HepG2 (cell line): ENCODE data around the gene CD248. TPM values are rescaled to one million over a fixed set of nuclear protein-coding genes. Genes with fewer than 3 reads are reported as not detected.

Experiments
- ATAC-seq: fragments of 200-7000 bp; cut with Tn5 transposase; 3 replicates; pipeline ENCODE4 v1.9.1; 2020; ENCODE audit warnings: mild to moderate bottlenecking, moderate library complexity
- BruUV-seq: library from RNA; stranded (reverse); fragments of 400-500 nt; replicated peaks from 2 replicates; lab custom pipeline; 2021; lab: Mats Ljungman, UMichigan
- CTCF ChIA-PET: fragments of 300-600 bp; formaldehyde crosslinking; extraction: SDS; loops from one replicate; lab custom pipeline; 2021; ENCODE audit warnings: low total read pairs, inconsistent platforms, low intra/inter-chr PET ratio; lab: Yijun Ruan, JAX
- POLR2A ChIA-PET: fragments of 350-600 bp; sonication (Branson Sonifier 250); formaldehyde crosslinking; loops from one replicate; lab custom pipeline; 2020; ENCODE audit warnings: antibody characterized with exemption, inconsistent platforms; lab: Yijun Ruan, JAX
- DNase-seq: peaks from one replicate; pipeline ENCODE4 v3.0.0-alpha.2; 2015; ENCODE audit warnings: low spot score
- FAIRE-seq: peaks from 3 replicates; lab custom pipeline; 2011; peaks lifted over from hg19 to GRCh38; lab: Jason Lieb, UNC
- H2AFZ ChIP-seq: one replicate; pipeline ENCODE4 v1.6.1; 2011; ENCODE audit warnings: low read length, inconsistent platforms
- H3K27ac ChIP-seq: fragments of 300-600 bp; 3 replicates; pipeline ENCODE4 v1.8.0; 2011; ENCODE audit warnings: mixed run types, mild to moderate bottlenecking, mixed read lengths, low read length, inconsistent platforms; ENCODE audit not compliant: insufficient read depth; ENCODE audit errors: extremely low read length
- H3K27me3 ChIP-seq, 2 experiments: fragments of 200-600 bp in 1 of 2; 2 replicates in 1 of 2; 3 replicates in 1 of 2; pipeline versions ENCODE4 v1.6.0 to v1.8.0; 2011; ENCODE audit warnings: low read length in 2 of 2, mild to moderate bottlenecking in 2 of 2, moderate library complexity in 2 of 2, inconsistent platforms in 1 of 2; ENCODE audit not compliant: insufficient read depth in 2 of 2, control insufficient read depth in 1 of 2
- H3K36me3 ChIP-seq, 2 experiments: fragments of 200-600 bp in 1 of 2; replicated peaks in 1 of 2; 2 replicates in 1 of 2; 3 replicates in 1 of 2; pipeline versions ENCODE4 v1.5.1 to v1.8.0; 2011; ENCODE audit warnings: low read length in 2 of 2, inconsistent platforms in 1 of 2; ENCODE audit not compliant: insufficient read depth in 2 of 2, control insufficient read depth in 1 of 2
- H3K4me1 ChIP-seq: 2 replicates; pipeline ENCODE4 v1.5.1; 2012; ENCODE audit warnings: low read length, inconsistent platforms; ENCODE audit not compliant: insufficient read depth
- H3K4me2 ChIP-seq: 2 replicates; pipeline ENCODE4 v1.6.0; 2011; ENCODE audit warnings: low read depth, low read length, inconsistent platforms
- H3K4me3 ChIP-seq, 3 experiments: fragments of 200-600 bp in 1 of 3; sonication (generic), shearing (Covaris generic) in 1 of 3; replicated peaks in 1 of 3; 2 replicates each; pipeline ENCODE4 v1.5.1; 2011 to 2016; ENCODE audit warnings: low read length in 3 of 3, inconsistent platforms in 2 of 3, low read depth in 2 of 3, mild to moderate bottlenecking in 2 of 3, control low read depth in 1 of 3, mixed read lengths in 1 of 3; ENCODE audit not compliant: insufficient read depth in 1 of 3
- H3K79me2 ChIP-seq: one replicate; pipeline ENCODE4 v1.6.1; 2011; ENCODE audit warnings: low read length, inconsistent platforms; ENCODE audit not compliant: insufficient read depth
- H3K9ac ChIP-seq: 2 replicates; pipeline ENCODE4 v1.6.0; 2011; ENCODE audit warnings: mild to moderate bottlenecking, low read depth, low read length, inconsistent platforms; ENCODE audit not compliant: insufficient read depth
- H3K9me3 ChIP-seq: 2 replicates; pipeline ENCODE4 v1.5.1; 2012; ENCODE audit warnings: mild to moderate bottlenecking, low read length
- H4K20me1 ChIP-seq: 2 replicates; pipeline ENCODE4 v1.6.0; 2011; ENCODE audit warnings: inconsistent platforms, mild to moderate bottlenecking, low read length, moderate library complexity; ENCODE audit not compliant: insufficient read depth
- MAFF ChIP-seq: IDR thresholded peaks from 2 replicates; pipeline ENCODE4 v1.6.1; 2011; ENCODE audit warnings: low read depth, low read length, improper control_type of control experiment
- MAFK ChIP-seq, 2 experiments: IDR thresholded peaks in 1 of 2; conservative IDR thresholded peaks in 1 of 2; 2 replicates each; pipeline ENCODE4 v1.6.1; 2011; ENCODE audit warnings: improper control_type of control experiment in 2 of 2, low read length in 2 of 2
- MTF1 ChIP-seq: sonication (generic); formaldehyde crosslinking; IDR thresholded peaks from 2 replicates; pipeline ENCODE4 v1.5.0; 2020; ENCODE audit warnings: missing genetic modification reagents
- NRL ChIP-seq: sonication (generic); formaldehyde crosslinking; IDR thresholded peaks from 2 replicates; pipeline ENCODE4 v1.5.0; 2020; ENCODE audit warnings: missing genetic modification reagents, mild to moderate bottlenecking, moderate library complexity, borderline replicate concordance
- PPARG ChIP-seq: conservative IDR thresholded peaks from 2 replicates; pipeline ENCODE4 v1.6.1; 2016; ENCODE audit warnings: missing biosample characterization, missing genetic modification reagents
- RBM22 ChIP-seq: fragments of 200-400 bp; formaldehyde crosslinking; optimal IDR thresholded peaks from 2 replicates; pipeline ENCODE3; 2017; ENCODE audit warnings: mild to moderate bottlenecking, low read length, moderate library complexity
- SP2 ChIP-seq: sonication (generic); formaldehyde crosslinking; IDR thresholded peaks from 2 replicates; pipeline ENCODE4 v1.5.1; 2020; ENCODE audit warnings: mild to moderate bottlenecking, missing genetic modification reagents
- TEAD3 ChIP-seq: optimal IDR thresholded peaks from 2 replicates; pipeline ENCODE3; 2016; ENCODE audit warnings: borderline replicate concordance
- ZBTB40 ChIP-seq, 2 experiments: fragments of 450-650 bp in 1 of 2; sonication (generic) in 1 of 2; formaldehyde crosslinking in 1 of 2; IDR thresholded peaks; 2 replicates each; pipeline versions ENCODE4 v1.6.1 to v1.8.0; 2016 to 2022; ENCODE audit warnings: antibody characterized with exemption in 1 of 2, mild to moderate bottlenecking in 1 of 2, missing genetic modification reagents in 1 of 2
- ZNF274 ChIP-seq: sonication (generic); formaldehyde crosslinking; IDR thresholded peaks from 2 replicates; pipeline ENCODE4 v1.5.1; 2020; ENCODE audit warnings: mild to moderate bottlenecking, missing genetic modification reagents
- ZNF333 ChIP-seq: sonication (generic); formaldehyde crosslinking; IDR thresholded peaks from 2 replicates; pipeline ENCODE4 v1.4.0; 2020; ENCODE audit warnings: mild to moderate bottlenecking, missing genetic modification reagents, borderline replicate concordance
- ZNF33B ChIP-seq: sonication (generic); formaldehyde crosslinking; IDR thresholded peaks from 2 replicates; pipeline ENCODE4 v1.5.1; 2020; ENCODE audit warnings: mild to moderate bottlenecking, missing genetic modification reagents
- ZNF451 ChIP-seq: sonication (generic); formaldehyde crosslinking; IDR thresholded peaks from 2 replicates; pipeline ENCODE4 v1.5.0; 2020; ENCODE audit warnings: mild to moderate bottlenecking, missing genetic modification reagents
- WGBS: methylation state at CpG from one replicate; pipeline ENCODE4 v1.1.6; 2017; ENCODE audit warnings: low lambda C conversion rate; 5-methylcytosine and 5-hydroxymethylcytosine counted together
- in situ Hi-C: cut with HindIII; loops from 2 replicates; pipeline ENCODE4 v1.10.0; 2017; ENCODE audit warnings: low pct_unique_long_range_greater_than_20kb; ENCODE audit not compliant: extremely low pct_ligation_motif_present
- intact Hi-C: fragments of 100-400 bp; cut with micrococcal nuclease; formaldehyde crosslinking; loops from one replicate; pipeline ENCODE4 v1.10.0; 2022; ENCODE audit not compliant: unreplicated experiment
- polyA plus RNA-seq, 8 experiments: library from polyadenylated mRNA; depleted of rRNA in 3 of 8; stranded (reverse) in 7 of 8; unstranded in 1 of 8; fragments of >200 nt; fragmentation: Illumina TruSeq in 4 of 8; extraction: Trizol in 4 of 8; gene quantifications; 2 replicates each; pipeline versions ENCODE4 v1.2.1 to v1.2.3, GENCODE V29; 2011 to 2016; ENCODE audit warnings: low read depth in 4 of 8, missing spikeins in 1 of 8, mixed read lengths in 1 of 8; ENCODE audit not compliant: insufficient read depth in 1 of 8
- total RNA-seq, 5 experiments: library from RNA; depleted of rRNA; stranded (reverse); fragments of >200 nt; fragmentation: Illumina TruSeq; extraction: Trizol; gene quantifications; 2 replicates each; pipeline ENCODE4 v1.2.3, GENCODE V29; 2016; ENCODE audit warnings: low read depth in 1 of 5
- TF ChIP-seq, protein P1 (sequence below): IDR thresholded peaks from 2 replicates; pipeline ENCODE4 v1.6.1; 2016; ENCODE audit warnings: missing compliant biosample characterization, missing genetic modification reagents, borderline replicate concordance

The CD248 gene
- total and polyA plus RNA-seq, 2 of the 13 experiments (the other 11 are each of a cell fraction or from before 2014, with no cell fraction given) = 0.25 to 0.35 TPM

DNA sequence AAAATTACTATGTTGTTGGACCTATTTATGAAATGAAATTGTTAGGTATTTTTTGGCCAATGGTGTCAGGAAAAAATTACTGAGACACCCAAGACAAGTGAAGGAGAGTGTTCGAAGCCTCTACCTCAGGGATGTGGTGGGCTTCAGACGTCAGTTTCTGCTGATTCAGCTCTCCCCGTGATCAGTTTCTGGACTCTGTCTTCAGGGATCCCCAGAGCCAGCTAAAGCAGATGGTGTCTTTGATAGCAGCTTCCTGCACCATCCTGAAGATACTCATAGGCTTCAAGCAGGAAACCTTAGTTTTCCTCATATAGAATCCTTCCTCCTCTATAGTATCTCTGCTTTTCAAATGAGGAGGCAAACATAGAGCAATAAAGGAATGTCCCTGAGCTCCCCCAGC is 7.4 kb downstream of the CD248 start:
- in situ Hi-C loops = no loop called here
- no peaks in the 10 kb centered on the region for H3K36me3 ChIP-seq
- no TSS peak for BruUV-seq

More for the DNA sequence above, 7.4 kb downstream of the CD248 start:
- no peaks in the 10 kb centered on the region for H4K20me1 ChIP-seq
- CTCF ChIA-PET = interaction anchor here (0.8 kb wide), 1 partner anchor 21 kb away, joined by 3 read pairs; the partner anchor contains the start of gene YIF1A
- H3K79me2 ChIP-seq = no peaks in the 10 kb centered on the region
- FAIRE-seq = no peak
- no peak for DNase-seq
- no peak overlapping the region for H3K4me2 ChIP-seq
- TF ChIP-seq PPARG (CRISPR knock-in tag) (no peak), ZBTB40 (IDR thresholded peaks at IDR 0.05) (no peak), ZBTB40 (CRISPR knock-in tag; IDR thresholded peaks at IDR 0.05) (no peak), ZNF274 (CRISPR knock-in tag) (no peak), SP2 (CRISPR knock-in tag) (no peak), MTF1 (CRISPR knock-in tag) (no peak), ZNF33B (CRISPR knock-in tag) (no peak), MAFK (conservative IDR thresholded peaks at IDR 0.05 in 1 of 2, IDR thresholded peaks at IDR 0.05 in 1 of 2; ENCODE audit: low read length in 2 of 2) (peak; percentile 70 to 87), ZNF333 (CRISPR knock-in tag) (no peak), NRL (CRISPR knock-in tag) (no peak), ZNF451 (CRISPR knock-in tag) (no peak), TEAD3 (CRISPR knock-in tag) (no peak), MAFF (peak; percentile 78), RBM22 (no peak)
- TF ChIP-seq, protein P1, sequence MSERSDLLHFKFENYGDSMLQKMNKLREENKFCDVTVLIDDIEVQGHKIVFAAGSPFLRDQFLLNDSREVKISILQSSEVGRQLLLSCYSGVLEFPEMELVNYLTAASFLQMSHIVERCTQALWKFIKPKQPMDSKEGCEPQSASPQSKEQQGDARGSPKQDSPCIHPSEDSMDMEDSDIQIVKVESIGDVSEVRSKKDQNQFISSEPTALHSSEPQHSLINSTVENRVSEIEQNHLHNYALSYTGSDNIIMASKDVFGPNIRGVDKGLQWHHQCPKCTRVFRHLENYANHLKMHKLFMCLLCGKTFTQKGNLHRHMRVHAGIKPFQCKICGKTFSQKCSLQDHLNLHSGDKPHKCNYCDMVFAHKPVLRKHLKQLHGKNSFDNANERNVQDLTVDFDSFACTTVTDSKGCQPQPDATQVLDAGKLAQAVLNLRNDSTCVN (CRISPR knock-in tag) = no peak
- peaks cover 34% of the 10 kb centered on the region for H3K4me1 ChIP-seq
- 18% methylated on average over 3 of the region's 3 CpGs for WGBS
- ATAC-seq = no peak
- no peak overlapping the region for H3K4me3 ChIP-seq
- POLR2A ChIA-PET = interaction anchor here (1.2 to 5.2 kb wide), 2 partner anchors 9 to 22 kb away, joined by 4 to 121 read pairs; partner anchors contain the start of gene YIF1A
- H3K9me3 ChIP-seq = no peaks in the 10 kb centered on the region
- intact Hi-C loops = no loop called here
- no peak overlapping the region for H3K27ac ChIP-seq
- H2AFZ ChIP-seq = no peak overlapping the region
- no peak overlapping the region for H3K9ac ChIP-seq
- H3K27me3 ChIP-seq = peaks cover 1 to 9% of the 10 kb centered on the region in 2 experiments; a peak in 1 of 5 replicates
